ENCODE data around the gene PMEPA1. TPM values are rescaled to one million over a fixed set of nuclear protein-coding genes. Genes with fewer than 3 reads are reported as not detected.

PMEPA1 gene
- total RNA-seq, 1 donor from 2014 or later, result 151 TPM

DNA sequence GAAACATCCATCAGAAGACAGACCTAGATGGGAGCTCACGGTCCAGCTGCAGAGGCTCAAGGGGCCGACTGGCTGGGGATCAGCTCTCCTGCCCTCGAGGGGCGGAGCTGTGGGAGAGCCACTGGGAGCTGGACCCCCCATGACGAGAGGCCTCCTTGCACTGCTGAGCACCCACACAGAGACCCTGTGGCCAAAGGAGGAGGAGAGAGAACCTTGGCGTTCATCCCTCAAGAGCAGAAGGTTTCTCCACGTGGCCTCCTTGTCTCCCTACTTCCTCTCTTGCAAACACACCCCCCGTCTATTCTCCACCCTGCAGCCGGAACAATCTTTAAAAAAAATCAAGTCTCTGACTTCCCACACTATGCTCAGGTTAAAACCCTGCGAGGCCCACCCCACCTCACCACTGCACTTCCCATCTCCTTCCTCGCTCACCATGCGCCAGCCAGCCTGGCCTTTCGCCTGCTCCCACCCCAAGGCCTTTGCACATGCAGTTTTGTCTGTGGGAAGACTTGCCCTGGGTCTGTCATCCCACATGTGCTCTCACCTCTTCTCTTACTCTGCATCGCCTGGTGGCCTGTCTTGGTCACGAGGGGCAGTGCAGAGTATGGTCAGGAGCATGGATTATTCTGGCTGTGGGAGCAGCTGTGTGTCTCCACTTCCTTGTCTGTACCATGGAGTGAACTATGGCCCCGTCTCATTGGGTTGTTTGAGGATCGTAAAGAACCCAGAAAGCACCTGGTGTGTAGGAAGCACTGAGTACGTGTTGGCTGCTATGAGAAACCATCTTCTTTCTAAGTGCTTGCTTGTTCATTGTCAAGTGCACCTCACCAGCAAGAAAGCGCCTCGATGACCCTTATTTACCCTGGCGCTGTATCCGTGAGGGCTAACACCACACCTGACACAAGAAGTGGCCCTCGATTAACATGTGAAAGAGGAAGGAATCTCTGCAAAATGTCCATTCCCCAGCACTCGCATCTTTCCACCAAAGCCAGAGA, 32.9 kb downstream of the PMEPA1 start:
- Mint-ChIP-seq H3K36me3 (ENCODE audit: low read depth) (peaks cover 7% of the 10 kb centered on the region), H3K9me3 (ENCODE audit: low read depth) (no peaks in the 10 kb centered on the region), H3K4me1 (ENCODE audit: low read depth) (peaks cover 84% of the 10 kb centered on the region), H3K4me3 (ENCODE audit: unreplicated experiment) (no peak overlapping the region), H3K27ac (ENCODE audit: unreplicated experiment) (peak overlapping the region; percentile 46), H3K27me3 (ENCODE audit: low read depth) (no peaks in the 10 kb centered on the region)
- TF ChIP-seq, protein P1, sequence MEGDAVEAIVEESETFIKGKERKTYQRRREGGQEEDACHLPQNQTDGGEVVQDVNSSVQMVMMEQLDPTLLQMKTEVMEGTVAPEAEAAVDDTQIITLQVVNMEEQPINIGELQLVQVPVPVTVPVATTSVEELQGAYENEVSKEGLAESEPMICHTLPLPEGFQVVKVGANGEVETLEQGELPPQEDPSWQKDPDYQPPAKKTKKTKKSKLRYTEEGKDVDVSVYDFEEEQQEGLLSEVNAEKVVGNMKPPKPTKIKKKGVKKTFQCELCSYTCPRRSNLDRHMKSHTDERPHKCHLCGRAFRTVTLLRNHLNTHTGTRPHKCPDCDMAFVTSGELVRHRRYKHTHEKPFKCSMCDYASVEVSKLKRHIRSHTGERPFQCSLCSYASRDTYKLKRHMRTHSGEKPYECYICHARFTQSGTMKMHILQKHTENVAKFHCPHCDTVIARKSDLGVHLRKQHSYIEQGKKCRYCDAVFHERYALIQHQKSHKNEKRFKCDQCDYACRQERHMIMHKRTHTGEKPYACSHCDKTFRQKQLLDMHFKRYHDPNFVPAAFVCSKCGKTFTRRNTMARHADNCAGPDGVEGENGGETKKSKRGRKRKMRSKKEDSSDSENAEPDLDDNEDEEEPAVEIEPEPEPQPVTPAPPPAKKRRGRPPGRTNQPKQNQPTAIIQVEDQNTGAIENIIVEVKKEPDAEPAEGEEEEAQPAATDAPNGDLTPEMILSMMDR (IDR thresholded peaks at IDR 0.05), result no peak
- DNase-seq (ENCODE audit: low spot score), result no peak

DNA sequence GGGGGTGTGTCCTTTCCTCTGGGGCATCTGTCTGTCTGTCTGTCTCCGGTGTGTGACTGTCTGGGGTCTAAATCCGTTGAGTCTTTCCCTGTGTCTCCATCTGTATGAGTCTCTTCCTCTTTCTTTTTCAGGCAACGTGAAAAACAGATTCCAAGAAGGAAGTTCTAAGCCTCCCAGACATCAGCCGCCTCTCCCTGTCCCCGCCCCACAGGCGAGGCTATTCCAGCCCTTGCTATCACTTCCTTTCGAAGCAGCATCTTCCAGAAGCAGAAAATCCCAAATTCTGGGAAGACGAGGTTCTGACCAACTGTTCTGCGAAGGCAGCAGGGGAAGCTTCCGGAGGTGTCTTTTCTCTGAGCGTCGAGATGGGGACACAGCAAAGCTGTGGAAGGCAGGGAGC, 34.0 kb downstream of the PMEPA1 start:
- Mint-ChIP-seq H3K27ac (ENCODE audit: unreplicated experiment) (no peak overlapping the region), H3K4me1 (ENCODE audit: low read depth) (peaks cover 83% of the 10 kb centered on the region), H3K36me3 (ENCODE audit: low read depth) (peaks cover 5% of the 10 kb centered on the region), H3K9me3 (ENCODE audit: low read depth) (no peaks in the 10 kb centered on the region), H3K27me3 (ENCODE audit: low read depth) (no peaks in the 10 kb centered on the region), H3K4me3 (ENCODE audit: unreplicated experiment) (no peak overlapping the region)
- TF ChIP-seq, protein P1 (IDR thresholded peaks at IDR 0.05), result no peak
- no peak for DNase-seq (ENCODE audit: low spot score)

DNA sequence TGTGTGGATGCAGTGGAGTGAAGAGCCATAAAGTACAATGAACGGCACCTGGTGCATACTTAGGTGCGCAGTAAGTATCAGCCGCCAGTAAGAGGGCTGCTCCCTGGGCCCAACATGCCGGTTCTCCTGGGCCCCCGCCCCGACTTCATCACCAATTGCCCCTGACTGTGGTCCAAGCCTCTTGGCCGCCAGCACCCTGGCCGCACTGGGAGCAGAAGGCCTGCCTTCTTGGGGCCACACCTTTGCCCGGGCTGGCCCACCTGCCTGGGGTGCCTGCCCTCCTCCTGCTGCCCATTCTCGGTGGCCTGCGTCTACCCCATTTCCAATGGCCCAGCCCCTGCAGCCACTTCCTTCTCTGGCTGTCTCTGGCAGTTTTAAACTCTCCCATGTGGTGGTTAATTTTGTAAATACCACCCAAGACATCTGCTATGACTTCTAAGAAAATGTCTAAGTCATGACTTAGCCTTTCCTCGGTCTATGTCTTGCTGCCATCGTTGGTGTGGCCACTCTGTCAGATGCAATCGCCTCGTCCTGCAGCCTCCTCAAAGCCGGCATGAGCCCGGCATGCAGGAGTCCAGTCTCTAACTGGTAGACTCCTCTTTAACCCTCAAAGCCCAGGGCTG, 36.8 kb downstream of the PMEPA1 start:
- Mint-ChIP-seq H3K4me1 (ENCODE audit: low read depth) (peaks cover 73% of the 10 kb centered on the region), H3K36me3 (ENCODE audit: low read depth) (peaks cover 6% of the 10 kb centered on the region), H3K4me3 (ENCODE audit: unreplicated experiment) (no peak overlapping the region), H3K27ac (ENCODE audit: unreplicated experiment) (no peak overlapping the region), H3K9me3 (ENCODE audit: low read depth) (no peaks in the 10 kb centered on the region), H3K27me3 (ENCODE audit: low read depth) (no peaks in the 10 kb centered on the region)
- no peak for DNase-seq (ENCODE audit: low spot score)
- TF ChIP-seq, protein P1 (IDR thresholded peaks at IDR 0.05), result no peak

DNA sequence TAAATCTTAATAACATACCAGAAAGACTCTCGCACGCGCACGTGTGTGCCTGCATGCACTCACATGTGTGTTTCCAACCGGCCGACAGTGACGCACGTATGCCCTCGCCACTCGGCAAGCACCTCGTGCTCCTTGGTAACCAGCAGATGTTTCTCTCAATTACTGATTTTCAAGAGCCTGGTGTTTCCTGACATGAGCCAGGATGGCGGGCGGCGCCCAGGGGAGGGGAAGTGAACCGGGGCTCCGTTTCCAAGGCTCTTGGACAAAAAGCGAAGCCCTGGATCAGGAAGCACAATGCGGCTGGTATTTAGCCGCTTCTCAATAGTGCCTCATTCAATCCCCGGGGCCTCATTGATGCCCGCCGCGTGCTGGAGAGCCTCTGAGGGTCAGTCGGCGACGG, 37.7 kb downstream of the PMEPA1 start:
- Mint-ChIP-seq H3K27me3 (ENCODE audit: low read depth) (no peaks in the 10 kb centered on the region), H3K4me1 (ENCODE audit: low read depth) (peaks cover 67% of the 10 kb centered on the region), H3K27ac (ENCODE audit: unreplicated experiment) (no peak overlapping the region), H3K36me3 (ENCODE audit: low read depth) (peaks cover 5% of the 10 kb centered on the region), H3K4me3 (ENCODE audit: unreplicated experiment) (no peak overlapping the region), H3K9me3 (ENCODE audit: low read depth) (no peaks in the 10 kb centered on the region)
- TF ChIP-seq, protein P1 (IDR thresholded peaks at IDR 0.05), result no peak
- DNase-seq (ENCODE audit: low spot score), result no peak

DNA sequence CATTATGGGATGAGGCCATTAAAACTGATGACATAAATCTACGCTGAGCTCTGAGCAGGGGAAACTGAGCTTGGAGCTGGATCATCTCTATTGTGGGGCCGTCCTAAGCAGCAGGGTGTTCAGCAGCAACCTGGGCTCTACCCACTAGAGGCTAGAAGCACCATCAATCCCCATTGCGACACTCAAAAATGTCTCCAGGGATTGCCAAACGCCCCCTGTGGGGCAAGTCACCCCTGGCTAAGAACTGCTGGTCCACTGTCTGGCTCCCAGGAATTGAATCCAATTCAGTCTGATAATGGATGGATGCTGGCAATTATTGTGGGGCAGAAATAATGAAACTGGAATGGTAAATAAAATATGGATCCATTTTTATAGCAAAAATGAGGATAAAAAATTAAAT, 38.2 kb downstream of the PMEPA1 start:
- Mint-ChIP-seq H3K4me1 (ENCODE audit: low read depth) (peaks cover 67% of the 10 kb centered on the region), H3K36me3 (ENCODE audit: low read depth) (peaks cover 3% of the 10 kb centered on the region), H3K27ac (ENCODE audit: unreplicated experiment) (no peak overlapping the region), H3K27me3 (ENCODE audit: low read depth) (no peaks in the 10 kb centered on the region), H3K4me3 (ENCODE audit: unreplicated experiment) (no peak overlapping the region), H3K9me3 (ENCODE audit: low read depth) (no peaks in the 10 kb centered on the region)
- TF ChIP-seq, protein P1 (IDR thresholded peaks at IDR 0.05), result peak; percentile 8
- no peak for DNase-seq (ENCODE audit: low spot score)
